ENCODE measurements around the gene PXMP4.
"Not testable (repeated sequence)": the region's sequence is repeated elsewhere in the genome, so short reads cannot be mapped to it uniquely, and the experiment has no call there.

Gene PXMP4, protein sequence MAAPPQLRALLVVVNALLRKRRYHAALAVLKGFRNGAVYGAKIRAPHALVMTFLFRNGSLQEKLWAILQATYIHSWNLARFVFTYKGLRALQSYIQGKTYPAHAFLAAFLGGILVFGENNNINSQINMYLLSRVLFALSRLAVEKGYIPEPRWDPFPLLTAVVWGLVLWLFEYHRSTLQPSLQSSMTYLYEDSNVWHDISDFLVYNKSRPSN

GRCh38 chr20:33719989-33720709, at the start of gene PXMP4:
TSS of gene PXMP4 (minus strand) at chr20:33720310. CDS start at chr20:33720207, 103 bp downstream.
- peak; percentile 89 for DNase-seq (ENCODE audit: low spot score)

DNA sequence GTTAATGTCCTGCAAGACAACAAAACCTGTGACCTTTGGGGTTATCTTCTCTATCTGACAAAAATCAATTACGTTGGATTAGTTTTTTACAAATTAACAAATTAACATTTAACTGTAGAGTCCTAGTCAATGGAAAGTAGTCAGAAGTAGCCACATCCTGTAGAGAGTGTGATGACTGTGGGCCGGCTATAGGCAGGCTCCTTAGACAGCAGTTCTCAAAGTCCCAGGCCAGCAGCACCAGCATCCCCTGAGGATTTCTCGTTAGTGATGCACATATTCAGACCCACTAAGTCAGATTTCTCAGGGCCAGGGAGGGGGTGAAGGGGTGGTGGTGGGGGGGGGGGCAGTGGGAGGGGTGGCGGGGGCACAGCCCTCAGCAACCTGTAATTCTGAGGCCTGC, 48.9 kb upstream of the PXMP4 start:
- DNase-seq (ENCODE audit: low spot score): no peak

DNA sequence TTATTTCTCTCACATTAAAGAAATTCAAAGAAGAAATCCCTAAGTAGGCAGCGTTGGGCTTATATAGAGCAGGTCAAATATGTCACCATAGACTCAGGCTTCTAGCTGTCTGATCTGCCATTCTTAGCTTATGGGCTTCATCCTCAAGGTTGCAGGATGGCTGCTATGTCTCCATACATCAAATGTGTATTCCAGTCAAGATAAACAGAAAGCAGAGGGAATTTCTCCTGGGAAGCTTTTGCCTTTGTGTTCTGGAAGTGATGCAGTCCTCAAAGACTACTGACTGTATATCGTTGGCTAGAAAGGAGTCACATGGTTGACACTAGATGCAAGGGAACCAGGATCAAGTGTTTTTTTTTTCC, 47.6 kb upstream of the PXMP4 start:
- DNase-seq (ENCODE audit: low spot score): no peak

DNA sequence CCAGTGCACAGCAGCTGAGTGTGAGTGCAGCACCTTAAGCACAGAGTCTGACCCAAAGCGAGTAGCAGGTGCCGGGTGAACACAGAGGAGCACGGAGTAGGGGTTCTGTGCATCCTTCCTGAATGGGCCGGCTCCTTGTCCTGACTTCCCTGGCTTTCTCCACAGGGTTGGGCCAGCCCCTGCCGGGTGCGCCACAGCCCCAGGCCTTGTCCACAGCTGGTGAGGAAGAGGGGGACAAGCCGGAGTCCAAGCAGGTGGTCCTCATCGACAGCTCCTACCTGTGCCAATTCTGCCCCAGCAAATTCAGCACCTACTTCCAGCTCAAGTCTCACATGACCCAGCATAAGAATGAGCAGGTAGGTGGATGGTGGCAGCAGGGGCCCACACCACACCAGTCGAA, 46.6 kb upstream of the PXMP4 start:
- DNase-seq (ENCODE audit: low spot score): no peak

GRCh38 chr20:33765592-33765991, 45.5 kb upstream of the PXMP4 start:
- no peak for DNase-seq (ENCODE audit: low spot score)

DNA sequence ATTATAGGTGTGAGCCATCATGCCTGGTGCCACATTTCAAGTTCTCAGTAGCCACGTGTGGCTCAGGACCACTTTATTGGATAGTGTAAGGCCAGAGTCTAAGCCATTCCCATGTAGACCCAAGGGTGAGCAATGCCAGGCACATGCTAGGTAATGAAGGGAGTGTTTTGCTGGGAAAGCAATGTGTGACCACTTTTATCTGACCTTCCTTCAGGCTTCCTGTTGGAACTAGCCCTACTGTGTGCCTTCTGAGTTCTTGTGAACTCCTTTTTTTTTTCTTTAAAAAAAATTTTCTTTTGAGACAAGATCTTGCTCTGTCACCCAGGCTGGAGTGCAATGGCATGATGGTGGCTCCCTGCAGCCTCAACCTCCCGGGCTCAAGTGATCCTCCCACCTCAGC, 45.0 kb upstream of the PXMP4 start:
- DNase-seq (ENCODE audit: low spot score): no peak

DNA sequence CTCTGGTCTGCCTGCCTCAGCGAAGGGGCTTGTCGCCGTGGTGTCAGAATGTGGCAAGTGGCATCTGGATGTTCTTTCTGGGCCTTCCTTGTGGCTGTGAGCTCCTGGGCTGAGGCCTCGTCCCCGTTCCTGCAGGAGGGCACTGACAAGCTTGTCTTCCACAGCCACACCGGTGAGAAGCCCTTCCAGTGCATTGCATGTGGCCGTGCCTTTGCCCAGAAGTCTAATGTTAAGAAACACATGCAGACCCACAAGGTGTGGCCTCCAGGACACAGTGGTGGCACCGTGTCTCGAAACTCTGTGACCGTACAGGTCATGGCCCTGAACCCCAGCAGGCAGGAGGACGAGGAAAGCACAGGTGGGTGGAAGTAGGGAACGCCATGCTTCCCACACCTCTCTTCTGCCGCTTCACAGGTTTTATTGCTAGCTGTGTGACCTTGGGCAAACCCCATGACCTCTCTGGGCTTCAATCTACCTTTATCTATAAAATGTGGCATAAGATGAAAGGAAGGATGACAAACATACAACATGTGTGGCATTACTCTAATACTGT, 41.7 kb upstream of the PXMP4 start:
- DNase-seq (ENCODE audit: low spot score): no peak

GRCh38 chr20:33757458-33757857, 37.3 kb upstream of the PXMP4 start:
- no peak for DNase-seq (ENCODE audit: low spot score)

DNA sequence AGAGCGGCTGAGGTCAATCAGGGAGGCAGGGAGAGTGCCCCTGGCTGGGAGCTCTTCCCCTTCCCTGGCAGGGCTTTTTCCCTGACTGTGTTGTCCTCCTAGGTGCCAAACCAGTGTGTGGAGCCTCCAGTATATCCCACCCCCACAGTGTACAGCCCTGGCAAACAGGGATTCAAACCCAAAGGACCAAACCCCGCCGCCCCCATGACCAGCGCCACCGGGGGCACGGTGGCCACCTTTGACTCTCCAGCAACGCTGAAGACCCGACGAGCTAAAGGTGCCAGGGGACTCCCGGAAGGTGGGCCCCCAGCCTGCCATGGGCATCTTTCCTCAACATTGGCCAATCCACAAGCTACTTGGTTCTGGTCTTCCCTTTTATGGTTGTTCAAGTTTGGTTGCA, 36.9 kb upstream of the PXMP4 start:
- DNase-seq (ENCODE audit: low spot score): no peak

DNA sequence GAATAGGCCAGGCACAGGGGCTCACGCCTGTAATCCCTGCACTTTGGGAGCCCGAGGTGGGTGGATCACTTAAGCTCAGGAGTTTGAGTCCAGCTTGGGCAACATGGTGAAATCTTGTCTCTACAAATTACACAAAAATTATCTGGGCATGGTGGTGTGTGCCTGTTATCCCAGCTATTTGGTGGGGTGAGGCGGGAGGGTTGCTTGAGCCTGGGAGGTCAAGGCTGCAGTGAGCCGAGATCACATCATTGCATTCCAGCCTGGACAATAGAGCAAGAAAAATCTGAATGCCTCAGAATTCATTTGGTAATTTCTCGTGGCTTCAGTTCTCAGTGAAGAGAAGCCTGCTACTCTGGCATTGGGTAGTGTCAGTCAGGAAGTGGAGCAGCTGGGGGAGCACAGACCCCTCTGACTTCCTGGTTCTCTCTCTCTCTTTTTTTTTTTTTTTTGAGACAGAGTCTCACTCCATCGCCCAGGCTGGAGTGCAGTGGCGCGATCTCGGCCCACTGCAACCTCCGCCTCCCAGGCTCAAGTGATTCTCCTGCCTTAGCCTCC, 35.9 kb upstream of the PXMP4 start:
- not testable (repeated sequence) for DNase-seq (ENCODE audit: low spot score)

DNA sequence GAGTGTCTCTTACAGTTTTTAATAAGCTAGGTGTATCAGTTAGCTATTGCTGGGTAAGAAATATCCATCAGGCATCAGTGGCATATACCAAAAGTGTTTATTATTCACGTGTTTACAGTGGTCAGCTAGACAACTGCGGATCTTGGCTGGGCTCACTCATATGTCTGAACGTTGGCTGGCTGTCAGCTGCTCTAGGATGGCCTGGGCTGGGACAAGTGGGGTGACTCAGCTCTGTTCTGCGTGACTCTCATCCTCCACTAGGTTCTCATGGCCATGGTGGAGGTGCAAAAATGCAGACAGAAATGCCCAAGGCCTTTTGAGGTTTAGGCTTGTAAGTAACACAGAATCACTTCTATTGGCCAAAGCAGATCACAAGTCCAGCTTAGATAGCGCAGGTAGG, 33.7 kb upstream of the PXMP4 start:
- no peak for DNase-seq (ENCODE audit: low spot score)

DNA sequence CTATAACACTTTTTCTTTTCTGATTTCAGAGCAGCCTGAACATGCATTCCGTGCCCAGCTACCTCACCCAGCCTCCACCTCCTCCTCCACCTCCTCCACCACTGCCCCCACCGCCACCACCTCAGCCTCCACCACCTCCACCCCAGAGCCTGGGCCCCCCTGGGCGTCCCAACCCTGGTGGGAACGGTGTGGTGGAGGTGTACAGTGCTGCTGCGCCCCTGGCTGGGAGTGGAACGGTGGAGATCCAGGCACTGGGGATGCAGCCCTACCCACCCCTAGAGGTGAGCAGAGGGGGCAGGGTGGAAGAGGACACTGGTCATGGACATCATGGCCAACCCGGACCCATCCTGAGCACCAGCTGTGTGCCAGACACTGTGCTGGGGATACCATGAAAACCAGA, 33.0 kb upstream of the PXMP4 start:
- DNase-seq (ENCODE audit: low spot score): no peak

GRCh38 chr20:33751775-33752174, 31.7 kb upstream of the PXMP4 start:
- no peak for DNase-seq (ENCODE audit: low spot score)

DNA sequence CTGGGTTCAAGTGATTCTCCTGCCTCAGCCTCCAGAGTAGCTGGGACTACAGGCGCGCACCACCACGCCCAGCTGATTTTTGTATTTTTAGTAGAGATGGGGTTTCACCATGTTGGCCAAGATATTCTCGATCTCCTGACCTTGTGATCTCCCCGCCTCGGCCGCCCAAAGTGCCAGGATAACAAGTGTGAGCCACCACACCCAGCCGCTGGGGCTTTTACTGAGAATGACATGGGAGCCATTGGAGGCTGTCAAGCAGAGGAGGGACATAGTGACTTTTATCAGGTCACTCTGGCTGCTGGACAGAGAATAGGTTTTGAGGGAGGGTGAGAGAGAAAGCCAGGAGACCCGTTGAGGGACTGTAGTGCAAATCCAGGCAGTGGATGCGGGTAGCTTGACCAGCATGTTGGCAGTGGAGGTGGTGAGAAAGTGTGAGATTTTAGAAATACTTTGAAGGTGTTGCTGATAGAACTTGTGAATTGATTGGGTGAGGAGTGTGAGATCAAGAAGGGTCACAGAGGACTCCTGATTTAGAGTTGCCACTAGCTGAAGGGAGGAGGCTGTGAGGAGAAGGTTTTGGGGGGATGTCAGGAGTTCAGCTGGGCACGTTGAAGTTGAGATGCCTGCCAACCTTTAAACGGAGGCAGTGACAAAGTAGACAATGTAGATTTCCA, 26.4 kb upstream of the PXMP4 start:
- no peak for DNase-seq (ENCODE audit: low spot score)

DNA sequence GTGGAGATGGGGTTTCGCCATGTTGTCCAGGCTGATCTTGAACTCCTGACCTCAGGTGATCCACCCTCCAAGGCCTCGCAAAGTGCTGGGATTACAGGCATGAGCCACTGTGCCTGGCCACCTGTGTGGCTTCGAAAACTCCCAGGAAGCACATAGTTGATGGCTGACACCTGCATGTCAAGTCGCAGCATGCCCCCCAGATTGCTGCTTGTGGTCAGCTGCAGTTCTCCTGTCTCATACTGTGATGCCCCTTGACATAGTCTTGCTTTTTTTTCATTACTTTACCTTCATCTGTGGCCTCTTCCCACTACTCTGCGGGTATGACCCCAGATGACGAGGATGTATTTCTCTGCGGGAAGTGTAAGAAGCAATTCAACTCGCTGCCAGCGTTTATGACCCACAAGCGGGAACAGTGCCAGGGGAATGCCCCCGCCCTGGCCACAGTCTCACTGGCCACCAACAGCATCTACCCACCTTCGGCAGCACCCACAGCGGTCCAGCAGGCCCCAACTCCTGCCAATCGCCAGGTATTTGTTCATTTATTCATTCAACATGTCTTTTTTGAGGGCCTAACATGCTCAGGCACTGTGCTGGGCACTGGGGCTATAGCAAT, 24.8 kb upstream of the PXMP4 start:
- no peak for DNase-seq (ENCODE audit: low spot score)

DNA sequence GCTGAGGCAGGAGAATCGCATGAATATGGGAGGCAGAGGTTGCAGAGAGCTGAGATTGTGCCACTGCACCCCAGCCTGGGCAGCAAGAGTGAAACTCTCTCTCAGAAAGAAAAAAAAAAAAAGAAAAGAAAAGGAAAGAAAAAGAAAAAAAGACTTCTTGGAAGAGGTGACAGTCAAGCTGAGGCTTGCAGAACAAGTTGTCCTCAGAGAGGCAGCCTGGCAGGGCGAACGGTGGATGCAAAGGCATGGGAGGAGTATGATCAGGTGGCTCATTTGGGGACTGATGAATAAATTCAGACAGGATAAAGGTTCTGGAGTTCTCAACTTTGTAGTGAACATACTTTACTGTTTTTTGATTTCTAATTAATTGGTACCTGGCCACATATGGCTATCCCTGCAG, 24.1 kb upstream of the PXMP4 start:
- no peak for DNase-seq (ENCODE audit: low spot score)

DNA sequence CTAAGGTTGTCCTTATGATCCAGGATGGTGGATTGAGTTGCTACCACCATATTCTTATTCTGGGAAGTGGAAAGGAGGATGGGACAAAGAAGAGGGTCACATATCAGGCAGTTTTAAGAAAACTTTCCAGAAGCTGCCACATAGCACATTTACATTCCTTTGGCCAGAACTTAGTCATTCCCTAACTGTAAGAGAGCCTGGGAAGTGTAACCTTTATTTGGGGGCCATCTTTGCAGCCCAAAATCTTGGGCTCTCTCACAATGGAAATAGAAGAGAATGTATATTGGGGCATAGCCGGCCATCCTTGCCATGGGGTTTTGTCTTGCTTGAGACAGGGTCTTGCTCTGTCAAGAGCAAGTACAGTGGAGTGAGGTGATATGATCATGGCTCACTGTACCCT, 20.1 kb upstream of the PXMP4 start:
- no peak for DNase-seq (ENCODE audit: low spot score)

GRCh38 chr20:33739493-33739892, 19.4 kb upstream of the PXMP4 start:
- no peak for DNase-seq (ENCODE audit: low spot score)

DNA sequence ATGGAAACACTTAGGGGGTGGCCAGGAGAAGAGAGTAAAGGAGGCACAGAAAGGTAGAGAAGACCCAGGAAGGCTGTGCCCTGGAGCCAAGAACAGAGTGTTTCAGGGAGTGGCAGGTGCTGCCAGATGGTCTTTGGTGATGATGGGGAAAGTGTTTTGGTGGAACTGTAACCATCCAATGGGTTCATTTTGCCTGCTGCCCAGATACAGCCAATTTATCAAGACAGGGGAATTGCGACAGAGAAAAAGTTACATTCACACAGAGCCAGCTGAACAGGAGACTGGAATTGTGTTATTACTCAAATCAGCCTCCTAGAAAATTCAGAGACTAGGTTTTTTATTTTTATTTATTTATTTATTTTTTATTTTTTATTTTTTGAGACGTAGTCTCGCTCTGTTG, 16.9 kb upstream of the PXMP4 start:
- DNase-seq (ENCODE audit: low spot score): no peak

GRCh38 chr20:33733654-33734576, 13.8 kb upstream of the PXMP4 start:
- no peak for DNase-seq (ENCODE audit: low spot score)

Measured in left forelimb (tissue), 1 donor.